Keratinocyte (primary cell): ENCODE results near the gene RPL34.

ENCODE experiments used
- EZH2 ChIP-seq: IDR thresholded peaks from one replicate; pipeline ENCODE4 v1.6.1; 2012; ENCODE audit warnings: inconsistent platforms, mild to moderate bottlenecking, low read length, moderate library complexity
- TF ChIP-seq, protein P1 (sequence below), 3 experiments: IDR thresholded peaks in 1 of 3; conservative IDR thresholded peaks in 1 of 3; optimal IDR thresholded peaks in 1 of 3; 2 replicates in 2 of 3; 3 replicates in 1 of 3; pipeline versions ENCODE3 to v1.5.1; 2011; ENCODE audit warnings: low read length in 3 of 3, mild to moderate bottlenecking in 3 of 3, moderate library complexity in 2 of 3, control low read depth in 1 of 3, inconsistent platforms in 1 of 3; ENCODE audit not compliant: insufficient read depth in 2 of 3; ENCODE audit errors: extremely low read depth in 1 of 3

GRCh38 chr4:108619372-108620100, 840 bp upstream of the RPL34 start:
- TF ChIP-seq, protein P1, sequence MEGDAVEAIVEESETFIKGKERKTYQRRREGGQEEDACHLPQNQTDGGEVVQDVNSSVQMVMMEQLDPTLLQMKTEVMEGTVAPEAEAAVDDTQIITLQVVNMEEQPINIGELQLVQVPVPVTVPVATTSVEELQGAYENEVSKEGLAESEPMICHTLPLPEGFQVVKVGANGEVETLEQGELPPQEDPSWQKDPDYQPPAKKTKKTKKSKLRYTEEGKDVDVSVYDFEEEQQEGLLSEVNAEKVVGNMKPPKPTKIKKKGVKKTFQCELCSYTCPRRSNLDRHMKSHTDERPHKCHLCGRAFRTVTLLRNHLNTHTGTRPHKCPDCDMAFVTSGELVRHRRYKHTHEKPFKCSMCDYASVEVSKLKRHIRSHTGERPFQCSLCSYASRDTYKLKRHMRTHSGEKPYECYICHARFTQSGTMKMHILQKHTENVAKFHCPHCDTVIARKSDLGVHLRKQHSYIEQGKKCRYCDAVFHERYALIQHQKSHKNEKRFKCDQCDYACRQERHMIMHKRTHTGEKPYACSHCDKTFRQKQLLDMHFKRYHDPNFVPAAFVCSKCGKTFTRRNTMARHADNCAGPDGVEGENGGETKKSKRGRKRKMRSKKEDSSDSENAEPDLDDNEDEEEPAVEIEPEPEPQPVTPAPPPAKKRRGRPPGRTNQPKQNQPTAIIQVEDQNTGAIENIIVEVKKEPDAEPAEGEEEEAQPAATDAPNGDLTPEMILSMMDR (optimal IDR thresholded peaks at IDR 0.05 in 1 of 3, IDR thresholded peaks at IDR 0.05 in 1 of 3, conservative IDR thresholded peaks at IDR 0.05 in 1 of 3; ENCODE audit: extremely low read depth in 1 of 3, insufficient read depth in 2 of 3, low read length in 3 of 3), result no peak
- TF ChIP-seq EZH2, result no peak
